RWPE2 (cell line): Measurements from ENCODE around the gene SLIT2.

Experiments used
- ATAC-seq: fragments of 200-7000 bp; cut with Tn5 transposase; 3 replicates; pipeline ENCODE4 v1.9.1; 2021; ENCODE audit warnings: low read depth
- DNase-seq: peaks from one replicate; pipeline ENCODE4 v3.0.0-alpha.2; 2020; ENCODE audit warnings: low spot score
- H3K27ac ChIP-seq: fragments of 450-650 bp; 2 replicates; pipeline ENCODE4 v1.5.1; 2017; ENCODE audit warnings: mild to moderate bottlenecking; ENCODE audit not compliant: poor library complexity, severe bottlenecking
- H3K27me3 ChIP-seq: fragments of 250-450 bp; sonication (Bioruptor Pico); 2 replicates; pipeline ENCODE4 v1.5.1; 2021; ENCODE audit warnings: mild to moderate bottlenecking, moderate library complexity; ENCODE audit not compliant: insufficient read depth, poor library complexity, severe bottlenecking
- H3K36me3 ChIP-seq: fragments of 250-450 bp; sonication (Bioruptor Pico); 2 replicates; pipeline ENCODE4 v1.5.1; 2020; ENCODE audit warnings: low read depth, mild to moderate bottlenecking, moderate library complexity
- H3K4me1 ChIP-seq: fragments of 250-450 bp; sonication (Bioruptor Pico); 2 replicates; pipeline ENCODE4 v1.5.1; 2021; ENCODE audit warnings: mild to moderate bottlenecking, moderate library complexity; ENCODE audit not compliant: insufficient read depth, poor library complexity, severe bottlenecking
- H3K4me3 ChIP-seq: fragments of 250-450 bp; sonication (Bioruptor Pico); 2 replicates; pipeline ENCODE4 v1.5.1; 2021; ENCODE audit warnings: mild to moderate bottlenecking, moderate library complexity; ENCODE audit not compliant: severe bottlenecking
- H3K9me3 ChIP-seq: fragments of 250-450 bp; sonication (Bioruptor Pico); 2 replicates; pipeline ENCODE4 v1.5.1; 2021; ENCODE audit warnings: mild to moderate bottlenecking, moderate library complexity; ENCODE audit not compliant: severe bottlenecking
- CTCF ChIP-seq: fragments of 450-650 bp; IDR thresholded peaks from one replicate; pipeline ENCODE4 v1.5.1; 2017; ENCODE audit warnings: mild to moderate bottlenecking, moderate library complexity; ENCODE audit not compliant: poor library complexity, severe bottlenecking

SLIT2 gene

GRCh38 chr4:20278195-20278594 is 26.5 kb downstream of the SLIT2 start:
- no peak for ATAC-seq
- Histone ChIP-seq H3K9me3 (no peaks in the 10 kb centered on the region), H3K4me3 (no peak overlapping the region), H3K36me3 (no peaks in the 10 kb centered on the region), H3K4me1 (peaks cover 5% of the 10 kb centered on the region), H3K27ac (no peak overlapping the region), H3K27me3 (no peaks in the 10 kb centered on the region)
- DNase-seq: no peak
- no peak for TF ChIP-seq CTCF

DNA sequence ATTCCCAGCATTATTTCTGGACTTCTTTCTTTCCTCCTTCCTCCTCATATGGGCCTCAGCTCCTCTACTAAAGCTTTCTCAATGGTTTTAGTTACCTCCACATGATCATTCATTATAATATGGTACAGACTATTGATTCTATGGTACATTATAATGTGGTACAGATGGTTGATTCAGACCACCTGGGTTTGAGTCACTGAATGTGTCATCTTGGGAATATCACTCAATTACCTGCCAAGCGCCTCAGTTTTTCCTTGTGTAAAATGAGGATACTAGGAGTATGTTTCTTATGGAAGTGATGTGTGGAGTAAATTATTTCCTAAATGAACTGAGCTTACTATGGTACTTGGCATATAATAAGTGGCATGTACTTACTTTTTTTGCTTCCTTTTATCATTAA is 27.7 kb downstream of the SLIT2 start:
- Histone ChIP-seq H3K9me3 (no peaks in the 10 kb centered on the region), H3K27ac (no peak overlapping the region), H3K27me3 (no peaks in the 10 kb centered on the region), H3K4me3 (no peak overlapping the region), H3K36me3 (no peaks in the 10 kb centered on the region), H3K4me1 (peaks cover 4% of the 10 kb centered on the region)
- ATAC-seq (no peak), DNase-seq (no peak)
- TF ChIP-seq CTCF: no peak

GRCh38 chr4:20281453-20281852 is 29.7 kb downstream of the SLIT2 start:
- no peaks in the 10 kb centered on the region for H3K36me3 ChIP-seq
- no peak for ATAC-seq
- H3K27me3 ChIP-seq: no peaks in the 10 kb centered on the region
- no peak for DNase-seq
- H3K4me3 ChIP-seq: no peak overlapping the region
- H3K27ac ChIP-seq: no peak overlapping the region
- peaks cover 4% of the 10 kb centered on the region for H3K4me1 ChIP-seq
- H3K9me3 ChIP-seq: no peaks in the 10 kb centered on the region
- TF ChIP-seq CTCF: no peak

- TF ChIP-seq CTCF: no peak
- H3K27ac ChIP-seq: no peak overlapping the region
- peaks cover 16% of the 10 kb centered on the region for H3K4me1 ChIP-seq
Measured at GRCh38 chr4:20283039-20283438, 31.3 kb downstream of the SLIT2 start.

GRCh38 chr4:20284990-20285389 is 33.3 kb downstream of the SLIT2 start:
- ATAC-seq: peak; percentile 68; the same call in 2 of the 3 replicates
- no peak overlapping the region for H3K27ac ChIP-seq

More at GRCh38 chr4:20283039-20283438, 31.3 kb downstream of the SLIT2 start:
- no peaks in the 10 kb centered on the region for H3K36me3 ChIP-seq
- no peaks in the 10 kb centered on the region for H3K9me3 ChIP-seq
- no peaks in the 10 kb centered on the region for H3K27me3 ChIP-seq
- ATAC-seq (no peak), DNase-seq (no peak)
- no peak overlapping the region for H3K4me3 ChIP-seq

More at GRCh38 chr4:20284990-20285389, 33.3 kb downstream of the SLIT2 start:
- no peak for DNase-seq
- TF ChIP-seq CTCF: no peak
- Histone ChIP-seq H3K36me3 (no peaks in the 10 kb centered on the region), H3K9me3 (no peaks in the 10 kb centered on the region), H3K4me1 (peaks cover 32% of the 10 kb centered on the region), H3K4me3 (no peak overlapping the region), H3K27me3 (no peaks in the 10 kb centered on the region)
